ENCODE measurements around the gene GNB2. TPM values are rescaled to one million over a fixed set of nuclear protein-coding genes. Genes with fewer than 3 reads are reported as not detected.

GNB2 gene
- total and polyA plus RNA-seq, 4 donors: 37.6 to 133 (median 73.2) TPM

GRCh38 chr7:100671353-100672327 lies 1.9 kb upstream of the GNB2 start:
- H3K9me3 ChIP-seq (ENCODE audit: control insufficient read depth in 4 of 4, low read length in 3 of 4): no peaks in the 10 kb centered on the region
- no peaks in the 10 kb centered on the region for H3K27me3 ChIP-seq (ENCODE audit: control insufficient read depth in 4 of 4, insufficient read depth in 4 of 4, low read length in 3 of 4)
- H3K4me1 ChIP-seq (ENCODE audit: control insufficient read depth in 4 of 4, insufficient read depth in 4 of 4, low read length in 3 of 4): peaks cover 0 to 8% (median 5%) of the 10 kb centered on the region in 4 donors
- WGBS: 92% methylated on average over 18 of the region's 18 CpGs
- no peak overlapping the region for H3K9ac ChIP-seq (ENCODE audit: low read depth in 1 of 2, low read length in 2 of 2)
- TF ChIP-seq FOXA2 (IDR thresholded peaks at IDR 0.05): no peak
- TF ChIP-seq GABPA (IDR thresholded peaks at IDR 0.05 in 1 of 2, conservative IDR thresholded peaks at IDR 0.05 in 1 of 2): no peak
- no peak for TF ChIP-seq CTCF (IDR thresholded peaks at IDR 0.05; ENCODE audit: low read depth, low read length, missing input control)
- TF ChIP-seq HNF4A (conservative IDR thresholded peaks at IDR 0.05): no peak
- no peak for TF ChIP-seq HNF4G (IDR thresholded peaks at IDR 0.05)
- TF ChIP-seq NR2F2 (IDR thresholded peaks at IDR 0.05): no peak
- TF ChIP-seq TAF1 (conservative IDR thresholded peaks at IDR 0.05): no peak
- no peak for TF ChIP-seq ZBTB33 (IDR thresholded peaks at IDR 0.05)
- TF ChIP-seq EGR1 (IDR thresholded peaks at IDR 0.05; ENCODE audit: low read depth in 2 of 2): no peak
- no peak for TF ChIP-seq FOXA1 (IDR thresholded peaks at IDR 0.05)
- no peak for TF ChIP-seq REST (IDR thresholded peaks at IDR 0.05)
- TF ChIP-seq JUND (IDR thresholded peaks at IDR 0.05): no peak
- TF ChIP-seq MAX (IDR thresholded peaks at IDR 0.05): no peak
- no peak for TF ChIP-seq RXRA (IDR thresholded peaks at IDR 0.05)
- no peak overlapping the region for H3K27ac ChIP-seq (ENCODE audit: low read depth in 1 of 2, low read length in 2 of 2)
- peaks cover 0 to 1% (median 0%) of the 10 kb centered on the region in 4 donors for H3K36me3 ChIP-seq (ENCODE audit: control insufficient read depth in 4 of 4, insufficient read depth in 3 of 4, low read depth in 1 of 4, low read length in 3 of 4)
- no peak for DNase-seq (ENCODE audit: low spot score)
- H3K4me3 ChIP-seq (ENCODE audit: low read depth in 1 of 3, low read length in 3 of 3): no peak overlapping the region

All from liver (tissue), 9 donors.